Esophagus squamous epithelium (tissue), 4 donors: ENCODE results near the gene MAZ.
"Not testable (repeated sequence)": the region's sequence is repeated elsewhere in the genome, so short reads cannot be mapped to it uniquely, and the experiment has no call there.

Source experiments
- CTCF ChIP-seq, 6 experiments: fragments of 450-650 bp in 4 of 6; fragments of 200-600 bp in 2 of 6; sonication (generic) in 2 of 6; IDR thresholded peaks; one replicate each; pipeline ENCODE4 v1.5.1; 2016 to 2019; ENCODE audit warnings: antibody characterized with exemption in 6 of 6, mild to moderate bottlenecking in 4 of 6, moderate library complexity in 4 of 6
- POLR2A ChIP-seq, 4 donors: fragments of 450-650 bp; IDR thresholded peaks; one replicate each; pipeline ENCODE4 v1.6.1; 2017; ENCODE audit warnings: antibody characterized with exemption in 4 of 4, mild to moderate bottlenecking in 4 of 4, moderate library complexity in 3 of 4

DNA sequence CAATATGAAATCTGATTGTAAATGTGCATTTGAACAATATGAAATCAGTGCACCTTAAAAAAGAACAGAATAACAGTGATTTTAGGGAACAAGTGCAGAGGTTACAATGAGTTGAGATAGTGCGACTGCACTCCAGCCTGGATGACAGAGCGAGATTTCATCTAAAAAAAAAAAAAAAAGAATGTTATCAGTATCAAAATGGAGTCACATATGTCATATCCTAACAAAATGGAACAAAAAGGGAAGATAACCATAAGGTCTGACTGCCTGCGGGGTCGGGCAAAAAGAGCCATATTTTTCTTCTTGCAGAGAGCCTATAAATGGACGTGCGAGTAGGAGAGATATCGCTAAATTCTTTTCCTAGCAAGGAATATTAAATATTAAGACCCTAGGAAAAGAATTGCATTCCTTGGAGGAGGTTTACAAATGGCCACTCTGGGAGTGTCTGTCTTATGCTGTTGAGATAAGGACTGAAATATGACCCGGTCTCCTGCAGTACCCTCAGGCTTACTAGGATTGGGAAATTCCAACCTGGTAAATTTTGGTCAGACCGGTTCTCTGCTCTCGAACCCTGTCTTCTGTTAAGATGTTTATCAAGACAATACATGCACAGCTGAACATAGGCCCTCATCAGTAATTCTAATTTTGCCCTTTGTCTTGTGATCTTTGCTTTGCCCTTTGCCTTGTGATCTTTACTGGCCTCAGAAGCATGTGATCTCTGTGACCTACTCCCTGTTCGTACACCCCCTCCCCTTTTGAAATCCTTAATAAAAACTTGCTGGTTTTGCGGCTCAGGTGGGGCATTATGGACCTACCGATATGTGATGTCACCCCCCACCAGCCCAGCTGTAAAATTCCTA lies 23.0 kb upstream of the MAZ start:
- TF ChIP-seq CTCF, POLR2A (IDR thresholded peaks at IDR 0.05): not testable (repeated sequence)
